A549 (cell line): ENCODE results near the gene ARSD.
"Not testable (repeated sequence)": the region's sequence is repeated elsewhere in the genome, so short reads cannot be mapped to it uniquely, and the experiment has no call there.

ENCODE experiments used
- BHLHE40 ChIP-seq: IDR thresholded peaks from 2 replicates; pipeline ENCODE4 v1.6.1; 2012; ENCODE audit warnings: low read depth, low read length, inconsistent platforms
- CEBPB ChIP-seq, 2 experiments: fragments of >200 bp in 1 of 2; sonication (Bioruptor Twin) in 1 of 2; formaldehyde crosslinking in 1 of 2; IDR thresholded peaks; 2 replicates each; pipeline ENCODE4 v1.6.1; 2012 to 2016
- ESRRA ChIP-seq: fragments of 150-350 bp; IDR thresholded peaks from 2 replicates; pipeline ENCODE4 v1.6.1; 2014; ENCODE audit warnings: mild to moderate bottlenecking, low read length, borderline replicate concordance
- HOXA7 ChIP-seq: fragments of 250-450 bp; sonication (Bioruptor Pico); IDR thresholded peaks from 2 replicates; pipeline ENCODE4 v1.5.0; 2020; ENCODE audit warnings: mild to moderate bottlenecking, moderate library complexity
- MAFK ChIP-seq: fragments of 450-650 bp; IDR thresholded peaks from 2 replicates; pipeline ENCODE4 v1.6.1; 2014; ENCODE audit not compliant: partially characterized antibody
- MAZ ChIP-seq: fragments of 150-350 bp; IDR thresholded peaks from 2 replicates; pipeline ENCODE4 v1.6.1; 2014; ENCODE audit warnings: antibody characterized with exemption, low read depth, low read length, borderline replicate concordance
- NPAS2 ChIP-seq: fragments of 250-450 bp; sonication (Bioruptor Pico); IDR thresholded peaks from 2 replicates; pipeline ENCODE4 v1.8.0; 2022; ENCODE audit warnings: mild to moderate bottlenecking, moderate library complexity, borderline replicate concordance
- POLR2A ChIP-seq: IDR thresholded peaks from 2 replicates; pipeline ENCODE4 v1.6.1; 2012; ENCODE audit warnings: mild to moderate bottlenecking, low read length
- POLR2AphosphoS2 ChIP-seq: conservative IDR thresholded peaks from 2 replicates; pipeline ENCODE4 v1.6.1; 2012; ENCODE audit warnings: low read length, improper control_type of control experiment, inconsistent platforms
- SMC3 ChIP-seq: fragments of >200 bp; sonication (Bioruptor Twin); formaldehyde crosslinking; IDR thresholded peaks from 3 replicates; pipeline ENCODE4 v1.6.1; 2018; ENCODE audit warnings: inconsistent platforms
- TF ChIP-seq, protein P1 (sequence below): fragments of >200 bp; sonication (Bioruptor Twin); formaldehyde crosslinking; IDR thresholded peaks from 3 replicates; pipeline ENCODE4 v1.5.1; 2016

DNA sequence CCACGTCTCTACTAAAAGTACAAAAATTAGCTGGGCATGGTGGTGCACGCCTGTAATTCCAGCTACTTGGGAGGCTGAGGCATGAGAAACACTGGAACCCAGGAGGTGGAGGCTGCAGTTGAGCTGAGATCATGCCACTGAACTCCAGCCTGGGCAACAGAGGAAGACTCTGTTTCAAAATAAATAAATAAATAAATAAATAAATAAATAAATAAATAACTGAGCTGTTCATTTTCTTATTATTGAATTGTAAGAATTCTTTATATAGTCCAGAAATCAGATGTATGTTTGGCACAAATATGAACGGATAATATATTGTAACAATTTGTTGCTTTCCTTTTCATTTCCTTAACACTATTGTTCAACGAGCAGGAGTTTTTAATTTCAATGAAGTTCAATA lies 49.5 kb upstream of the ARSD start:
- TF ChIP-seq, protein P1, sequence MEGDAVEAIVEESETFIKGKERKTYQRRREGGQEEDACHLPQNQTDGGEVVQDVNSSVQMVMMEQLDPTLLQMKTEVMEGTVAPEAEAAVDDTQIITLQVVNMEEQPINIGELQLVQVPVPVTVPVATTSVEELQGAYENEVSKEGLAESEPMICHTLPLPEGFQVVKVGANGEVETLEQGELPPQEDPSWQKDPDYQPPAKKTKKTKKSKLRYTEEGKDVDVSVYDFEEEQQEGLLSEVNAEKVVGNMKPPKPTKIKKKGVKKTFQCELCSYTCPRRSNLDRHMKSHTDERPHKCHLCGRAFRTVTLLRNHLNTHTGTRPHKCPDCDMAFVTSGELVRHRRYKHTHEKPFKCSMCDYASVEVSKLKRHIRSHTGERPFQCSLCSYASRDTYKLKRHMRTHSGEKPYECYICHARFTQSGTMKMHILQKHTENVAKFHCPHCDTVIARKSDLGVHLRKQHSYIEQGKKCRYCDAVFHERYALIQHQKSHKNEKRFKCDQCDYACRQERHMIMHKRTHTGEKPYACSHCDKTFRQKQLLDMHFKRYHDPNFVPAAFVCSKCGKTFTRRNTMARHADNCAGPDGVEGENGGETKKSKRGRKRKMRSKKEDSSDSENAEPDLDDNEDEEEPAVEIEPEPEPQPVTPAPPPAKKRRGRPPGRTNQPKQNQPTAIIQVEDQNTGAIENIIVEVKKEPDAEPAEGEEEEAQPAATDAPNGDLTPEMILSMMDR, result not testable (repeated sequence)
- TF ChIP-seq SMC3; ESRRA; MAZ; BHLHE40; HOXA7 (CRISPR knock-in tag); MAFK; CEBPB (IDR thresholded peaks at IDR 0.05); NPAS2 (CRISPR knock-in tag); POLR2A; POLR2AphosphoS2: not testable (repeated sequence)
